Epithelial cell of esophagus (primary cell): ENCODE measurements around the gene MDK.

Experiments used
- DNase-seq: peaks from one replicate; pipeline ENCODE4 v3.0.0; 2010; ENCODE audit warnings: low read depth
- H3K4me3 ChIP-seq: 2 replicates; pipeline ENCODE4 v1.5.1; 2011; ENCODE audit warnings: mild to moderate bottlenecking, low read length, control low read depth
- TF ChIP-seq, protein P1 (sequence below): IDR thresholded peaks from 2 replicates; pipeline ENCODE4 v1.5.1; 2011; ENCODE audit warnings: low read depth, mild to moderate bottlenecking, low read length, control low read depth, inconsistent platforms; ENCODE audit not compliant: insufficient read depth; ENCODE audit errors: missing control alignments

The MDK gene

DNA sequence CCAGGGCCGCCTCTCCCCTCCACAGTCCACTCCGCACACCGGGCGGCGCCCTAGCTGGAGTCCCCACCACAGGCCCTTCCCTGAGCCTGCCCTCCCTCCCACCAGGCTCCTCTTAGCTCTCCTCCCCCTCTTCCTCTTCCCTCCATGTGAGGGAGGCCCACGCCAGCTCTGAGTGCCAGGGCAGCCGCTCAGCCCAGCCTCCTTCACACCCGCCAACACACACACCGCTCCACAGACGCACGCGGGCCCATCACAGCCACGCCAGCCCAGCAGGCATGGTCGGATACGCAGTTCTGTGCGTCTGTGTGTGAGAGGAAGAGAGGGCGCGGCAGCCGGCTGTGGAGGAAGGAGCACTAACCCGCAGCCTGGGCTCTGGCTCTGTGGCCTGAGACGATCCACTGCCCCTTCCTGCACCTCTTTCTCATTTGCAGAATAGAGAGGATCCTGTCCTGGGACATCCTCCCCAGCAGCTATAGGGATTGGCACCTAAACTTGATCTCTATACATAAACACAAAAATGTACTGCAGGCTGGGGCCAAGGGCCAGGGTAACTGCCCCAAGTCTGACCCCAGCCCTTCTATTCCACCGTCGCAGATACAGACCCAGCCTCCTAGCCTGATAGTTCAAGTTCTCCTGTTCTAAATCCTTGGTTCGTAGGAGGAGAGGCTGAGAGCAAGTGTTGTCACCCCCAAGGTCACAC lies 6.6 kb downstream of the MDK start:
- no peak overlapping the region for H3K4me3 ChIP-seq
- no peak for DNase-seq
- TF ChIP-seq, protein P1, sequence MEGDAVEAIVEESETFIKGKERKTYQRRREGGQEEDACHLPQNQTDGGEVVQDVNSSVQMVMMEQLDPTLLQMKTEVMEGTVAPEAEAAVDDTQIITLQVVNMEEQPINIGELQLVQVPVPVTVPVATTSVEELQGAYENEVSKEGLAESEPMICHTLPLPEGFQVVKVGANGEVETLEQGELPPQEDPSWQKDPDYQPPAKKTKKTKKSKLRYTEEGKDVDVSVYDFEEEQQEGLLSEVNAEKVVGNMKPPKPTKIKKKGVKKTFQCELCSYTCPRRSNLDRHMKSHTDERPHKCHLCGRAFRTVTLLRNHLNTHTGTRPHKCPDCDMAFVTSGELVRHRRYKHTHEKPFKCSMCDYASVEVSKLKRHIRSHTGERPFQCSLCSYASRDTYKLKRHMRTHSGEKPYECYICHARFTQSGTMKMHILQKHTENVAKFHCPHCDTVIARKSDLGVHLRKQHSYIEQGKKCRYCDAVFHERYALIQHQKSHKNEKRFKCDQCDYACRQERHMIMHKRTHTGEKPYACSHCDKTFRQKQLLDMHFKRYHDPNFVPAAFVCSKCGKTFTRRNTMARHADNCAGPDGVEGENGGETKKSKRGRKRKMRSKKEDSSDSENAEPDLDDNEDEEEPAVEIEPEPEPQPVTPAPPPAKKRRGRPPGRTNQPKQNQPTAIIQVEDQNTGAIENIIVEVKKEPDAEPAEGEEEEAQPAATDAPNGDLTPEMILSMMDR = no peak

DNA sequence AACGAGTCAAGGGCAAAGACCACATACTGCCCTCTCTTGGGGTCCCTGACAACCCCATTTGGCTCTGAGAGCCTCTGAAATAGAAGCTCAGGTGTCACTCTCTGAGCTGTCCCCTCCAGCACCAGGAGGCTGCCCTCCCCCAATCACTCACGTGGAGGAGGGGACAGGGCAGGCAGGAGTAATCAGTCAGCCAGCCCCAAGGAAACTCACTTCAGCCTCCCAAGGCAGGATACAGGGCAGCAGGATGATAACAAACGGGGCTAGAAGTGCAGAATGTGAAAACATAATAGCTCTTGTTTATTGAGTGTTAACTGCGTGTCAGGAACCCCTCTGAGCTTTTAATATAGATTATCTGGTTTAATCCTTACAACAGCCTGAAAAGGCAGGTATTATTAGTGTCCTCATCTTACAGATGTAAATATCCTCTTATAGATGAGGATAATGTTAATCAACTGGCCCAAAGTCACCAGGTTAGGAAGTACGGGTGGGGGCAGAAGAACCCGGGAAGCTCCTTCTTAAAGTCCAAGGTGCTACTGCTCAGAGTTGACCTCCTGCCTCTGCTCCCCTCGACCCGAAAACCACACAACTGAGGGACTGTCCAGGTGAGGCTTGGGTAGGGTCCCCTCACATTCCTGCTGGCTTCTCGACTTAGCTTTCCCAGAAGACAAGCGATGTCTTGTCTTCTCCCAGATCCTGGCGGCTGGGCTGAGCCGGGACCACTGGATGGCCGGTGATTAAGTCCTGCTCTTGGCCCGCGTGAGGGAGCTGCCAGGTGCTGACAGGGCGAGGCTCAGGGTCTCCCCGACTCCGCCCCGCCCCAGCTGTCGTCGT lies 7.4 kb downstream of the MDK start:
- TF ChIP-seq, protein P1 = no peak
- H3K4me3 ChIP-seq = no peak overlapping the region
- no peak for DNase-seq

DNA sequence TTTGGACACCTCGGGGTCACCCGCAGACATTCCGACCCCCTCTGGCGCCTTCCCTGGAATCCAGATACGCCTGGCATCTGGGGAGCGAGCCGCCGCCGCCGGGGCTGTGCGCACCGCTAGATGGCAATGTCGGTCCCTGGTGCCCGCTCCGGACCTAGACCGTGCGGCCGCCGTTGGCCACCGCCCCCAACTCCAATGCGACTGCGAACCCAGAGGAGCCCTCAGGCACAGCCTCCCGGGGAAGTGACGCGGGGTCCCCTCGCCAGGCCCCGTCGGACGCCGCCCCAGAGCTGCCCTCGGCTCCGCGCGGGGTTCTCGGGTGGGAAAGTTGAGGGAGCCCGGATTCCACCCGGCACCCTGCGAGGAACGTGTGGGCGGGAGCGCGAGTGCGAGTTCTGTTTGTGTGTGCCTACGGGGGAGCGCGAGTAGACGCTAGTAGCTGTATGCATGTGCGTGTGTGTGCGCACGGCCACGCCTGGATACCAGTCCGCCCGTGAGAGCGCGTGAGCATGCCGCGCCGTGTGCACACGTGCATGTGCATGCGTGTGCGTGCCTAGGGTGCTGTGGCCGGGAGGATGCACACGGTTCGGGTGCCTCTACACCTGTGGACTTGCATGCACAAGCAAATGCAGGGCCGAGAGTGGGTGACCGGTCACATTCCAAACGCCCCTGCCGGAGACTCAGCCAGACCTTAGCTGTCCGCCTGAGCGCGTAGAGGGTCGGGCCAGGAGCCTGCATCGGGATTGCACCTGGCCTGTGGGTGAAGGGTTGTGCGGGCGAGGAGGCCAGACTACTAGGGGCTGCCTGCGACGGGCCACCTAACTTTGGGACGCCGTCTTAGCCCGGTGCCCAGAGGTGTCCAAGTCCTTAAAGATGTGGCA lies 8.2 kb downstream of the MDK start:
- TF ChIP-seq, protein P1 = peak; percentile 68
- peak; percentile 72 for DNase-seq
- H3K4me3 ChIP-seq = peak overlapping the region; percentile 37

GRCh38 chr11:46390331-46391171 lies 9.1 kb downstream of the MDK start:
- no peak for DNase-seq
- TF ChIP-seq, protein P1 = no peak
- no peak overlapping the region for H3K4me3 ChIP-seq

DNA sequence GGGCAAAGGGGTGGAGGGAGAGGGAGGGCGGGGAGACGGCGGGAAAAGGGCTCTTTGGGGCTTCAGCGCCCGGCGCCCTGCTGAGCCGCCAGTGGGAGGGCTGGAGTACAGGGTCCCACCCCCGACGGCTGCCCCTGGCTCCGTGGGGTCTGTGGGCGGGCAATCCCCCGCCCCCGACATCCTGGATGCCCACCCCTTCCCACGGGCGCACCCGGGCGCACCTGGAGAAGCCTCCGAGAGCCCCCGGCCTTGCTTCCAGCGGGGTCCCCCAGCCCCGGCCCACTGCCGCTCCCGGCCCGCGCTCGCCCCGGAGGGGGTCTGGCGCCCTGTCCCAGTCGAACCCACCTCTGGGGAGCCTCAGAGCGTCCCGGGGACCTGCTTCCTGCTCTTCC lies 9.7 kb downstream of the MDK start:
- H3K4me3 ChIP-seq = no peak overlapping the region
- no peak for DNase-seq
- TF ChIP-seq, protein P1 = no peak

DNA sequence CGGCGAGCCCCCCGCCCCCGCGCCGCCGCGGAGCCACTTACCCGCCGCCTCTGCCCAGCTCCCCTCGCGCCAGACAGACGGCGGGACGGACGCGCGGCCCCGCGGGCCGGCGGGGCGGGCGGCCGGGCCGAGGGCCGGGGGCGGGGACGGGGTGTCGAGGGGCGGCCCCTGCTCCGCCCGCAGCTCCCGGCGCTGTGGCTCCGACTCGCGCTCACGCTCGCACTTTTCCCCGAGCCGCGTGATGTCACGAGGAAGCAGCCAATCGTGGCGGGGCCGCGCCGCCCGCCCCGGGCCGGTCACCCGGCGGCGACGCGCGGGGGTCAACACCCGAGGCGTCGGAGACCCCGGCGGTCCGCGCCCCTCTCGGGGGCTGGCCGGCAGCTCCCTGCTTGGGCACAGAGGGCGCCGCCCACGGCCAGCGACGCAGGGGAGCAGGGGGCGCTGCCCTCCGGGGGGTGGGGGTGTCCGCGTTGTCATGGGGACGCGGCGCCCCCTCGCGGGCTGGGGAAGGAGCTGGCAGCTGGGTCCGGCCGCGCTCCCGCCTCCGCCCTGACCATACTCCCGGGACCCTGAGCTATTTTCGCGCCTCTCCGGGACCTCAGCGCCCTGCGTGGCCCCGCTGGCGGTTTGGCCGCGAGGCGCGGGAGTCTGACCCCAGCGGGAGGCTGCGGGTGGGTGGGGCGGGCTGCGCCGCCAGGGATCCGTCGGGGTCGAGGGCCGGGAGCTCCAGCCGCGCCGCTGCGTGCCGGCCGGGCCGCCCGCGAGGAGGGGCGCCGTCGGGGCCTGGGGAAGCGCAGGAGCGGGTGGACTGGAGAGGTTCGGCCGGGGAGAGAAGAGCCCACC lies 10.3 kb downstream of the MDK start, which contains the start of gene CHRM4:
CHRM4 (minus strand) TSS at position 199 of the 843 bp plus-strand sequence. CDS start 5,219 bp downstream, outside the sequence.
- H3K4me3 ChIP-seq = peak within 1 kb of the TSS; percentile 16
- DNase-seq = no peak
- TF ChIP-seq, protein P1 = no peak
